GM21786 (cell line): Measurements from ENCODE around the gene BRICD5.
A peak's percentile ranks its signal among the peaks of the same experiment; 100 is the strongest.
"Not testable (repeated sequence)": the region's sequence is repeated elsewhere in the genome, so short reads cannot be mapped to it uniquely, and the experiment has no call there.

Source experiments
- ATAC-seq: cut with Tn5 transposase; IDR thresholded peaks from one replicate; pipeline ENCODE4 v1.9.1; 2021; ENCODE audit not compliant: unreplicated experiment

Gene BRICD5

GRCh38 chr16:2210386-2211365, at the start of gene BRICD5:
Gene BRICD5 (minus strand): TSS chr16:2210863. CDS start chr16:2210833, 30 bp downstream.
- ATAC-seq, result no peak

- ATAC-seq, result no peak
These were observed 49.6 kb upstream of the BRICD5 start for GRCh38 chr16:2260250-2260649.

- ATAC-seq, result not testable (repeated sequence)
These were observed 47.9 kb upstream of the BRICD5 start for GRCh38 chr16:2258530-2258929.

- ATAC-seq, result no peak
These were observed 47.1 kb upstream of the BRICD5 start for GRCh38 chr16:2257726-2258125.

GRCh38 chr16:2256531-2257140, 46.0 kb upstream of the BRICD5 start:
- no peak for ATAC-seq

- no peak for ATAC-seq
These were observed 42.6 kb upstream of the BRICD5 start for GRCh38 chr16:2253293-2253692.

- no peak for ATAC-seq
These were observed 42.1 kb upstream of the BRICD5 start for GRCh38 chr16:2252806-2253148.

GRCh38 chr16:2251296-2252111, 40.8 kb upstream of the BRICD5 start, which contains the start of gene ECI1:
Gene ECI1 (minus strand): TSS chr16:2251587. CDS start chr16:2251566, 21 bp downstream.
- ATAC-seq, result peak; percentile 93

- ATAC-seq, result no peak
These were observed 40.1 kb upstream of the BRICD5 start for GRCh38 chr16:2250652-2251295.

- ATAC-seq, result no peak
These were observed 35.7 kb upstream of the BRICD5 start for GRCh38 chr16:2246301-2246885.

GRCh38 chr16:2244926-2245795, 34.5 kb upstream of the BRICD5 start:
- ATAC-seq, result no peak

- no peak for ATAC-seq
These were observed 33.6 kb upstream of the BRICD5 start for GRCh38 chr16:2244301-2244700.

GRCh38 chr16:2243781-2244180, 33.1 kb upstream of the BRICD5 start:
- ATAC-seq, result no peak

- ATAC-seq, result no peak
These were observed 32.4 kb upstream of the BRICD5 start for GRCh38 chr16:2243031-2243528.

- ATAC-seq, result no peak
These were observed 31.9 kb upstream of the BRICD5 start for GRCh38 chr16:2242598-2242997.

GRCh38 chr16:2240331-2240730, 29.7 kb upstream of the BRICD5 start:
- not testable (repeated sequence) for ATAC-seq

GRCh38 chr16:2238838-2239675, 28.4 kb upstream of the BRICD5 start:
- no peak for ATAC-seq

GRCh38 chr16:2238150-2238837, 27.6 kb upstream of the BRICD5 start:
- no peak for ATAC-seq
